ENCODE measurements around the gene ACBD6.

ACBD6 gene

DNA sequence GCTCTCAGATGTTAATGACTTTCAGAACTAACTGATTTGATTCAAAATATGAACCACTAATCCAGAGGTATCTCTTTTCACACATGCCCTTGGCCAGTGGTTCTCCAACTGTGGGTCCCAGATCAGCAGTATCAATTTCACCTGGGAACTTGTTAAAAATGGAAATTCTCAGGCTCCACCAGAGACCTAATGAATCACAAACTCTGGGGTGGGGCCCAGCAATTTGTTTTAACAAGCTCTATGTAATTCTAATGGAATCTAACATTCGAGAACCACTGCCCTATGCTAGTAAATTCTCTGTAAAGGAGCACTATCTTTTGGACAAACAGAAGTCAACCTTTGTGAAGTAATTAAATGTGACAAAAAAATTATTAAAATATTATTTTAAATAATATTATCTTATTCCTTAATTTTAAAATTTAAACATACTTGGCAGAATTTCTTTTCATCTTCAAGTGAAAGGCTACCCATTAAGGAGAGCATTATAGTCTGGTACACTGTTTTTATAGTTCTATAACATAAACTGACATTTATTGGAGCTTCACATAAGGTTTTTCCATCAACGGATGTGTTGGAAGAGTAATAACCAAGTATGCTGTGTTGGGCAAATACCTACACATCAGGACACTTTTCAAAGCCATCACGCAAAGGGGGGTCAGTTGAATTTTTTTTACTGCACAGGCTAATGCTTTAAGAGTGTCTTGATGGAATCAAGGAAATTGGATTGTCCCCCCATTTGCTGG lies 141.9 kb downstream of the ACBD6 start:
- Histone ChIP-seq H3K27ac (ENCODE audit: low read length) (no peak overlapping the region), H3K4me1 (ENCODE audit: control insufficient read depth in 1 of 2, insufficient read depth in 2 of 2, low read length in 2 of 2) (peaks cover 0 to 8% of the 10 kb centered on the region in 2 donors), H3K4me3 (ENCODE audit: low read depth in 1 of 2, low read length in 2 of 2) (no peak overlapping the region), H3K27me3 (ENCODE audit: low read depth, low read length) (no peaks in the 10 kb centered on the region), H3K9me3 (ENCODE audit: control insufficient read depth in 1 of 2, low read length in 2 of 2) (no peaks in the 10 kb centered on the region), H3K36me3 (ENCODE audit: control insufficient read depth in 1 of 2, insufficient read depth in 2 of 2, low read length in 2 of 2) (no peaks in the 10 kb centered on the region)

DNA sequence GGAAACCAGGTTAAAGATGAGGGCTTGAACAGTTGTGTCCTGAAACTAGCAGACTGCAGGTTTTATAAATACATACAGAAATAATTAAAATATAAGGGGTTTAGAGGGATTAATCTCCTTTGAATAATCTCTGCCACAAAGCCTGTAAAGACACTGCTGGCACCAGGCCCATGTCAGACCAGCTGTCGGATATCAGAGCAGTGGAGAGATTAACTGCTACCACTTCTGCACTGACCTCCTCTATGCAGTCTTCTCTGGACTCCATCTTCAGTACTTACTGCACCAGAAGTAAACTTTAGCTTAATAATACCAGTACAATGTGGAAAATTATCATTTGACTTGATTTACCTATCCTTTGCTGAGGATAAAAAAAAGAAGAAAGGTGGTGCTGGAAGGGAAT lies 143.7 kb downstream of the ACBD6 start:
- H3K27ac ChIP-seq (ENCODE audit: low read length) = no peak overlapping the region
- H3K4me1 ChIP-seq (ENCODE audit: control insufficient read depth in 1 of 2, insufficient read depth in 2 of 2, low read length in 2 of 2) = peaks cover 0 to 8% of the 10 kb centered on the region in 2 donors
- no peaks in the 10 kb centered on the region for H3K27me3 ChIP-seq (ENCODE audit: low read depth, low read length)
- H3K36me3 ChIP-seq (ENCODE audit: control insufficient read depth in 1 of 2, insufficient read depth in 2 of 2, low read length in 2 of 2) = no peaks in the 10 kb centered on the region
- no peaks in the 10 kb centered on the region for H3K9me3 ChIP-seq (ENCODE audit: control insufficient read depth in 1 of 2, low read length in 2 of 2)
- no peak overlapping the region for H3K4me3 ChIP-seq (ENCODE audit: low read depth in 1 of 2, low read length in 2 of 2)

DNA sequence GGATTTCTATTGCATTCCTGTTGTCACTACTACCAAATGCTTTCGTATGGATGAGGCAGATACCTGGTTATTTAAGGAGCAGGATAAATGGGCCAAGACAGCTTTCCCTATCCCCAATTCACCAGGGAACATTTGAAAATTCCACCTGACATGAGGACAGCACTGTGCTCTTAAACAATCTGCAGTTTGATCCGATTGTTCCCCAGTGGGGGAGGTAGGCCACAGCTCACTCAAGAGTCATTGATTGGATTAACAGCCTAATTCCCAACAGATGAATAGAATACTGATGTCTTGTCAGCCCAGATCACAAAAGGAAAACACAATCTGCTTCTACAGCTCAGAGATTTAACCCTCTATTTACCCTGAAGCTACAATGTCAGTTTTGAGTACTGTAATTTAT lies 148.4 kb downstream of the ACBD6 start:
- Histone ChIP-seq H3K4me1 (ENCODE audit: control insufficient read depth in 1 of 2, insufficient read depth in 2 of 2, low read length in 2 of 2) (peaks cover 0 to 5% of the 10 kb centered on the region in 2 donors), H3K4me3 (ENCODE audit: low read depth in 1 of 2, low read length in 2 of 2) (no peak overlapping the region), H3K27ac (ENCODE audit: low read length) (no peak overlapping the region), H3K9me3 (ENCODE audit: control insufficient read depth in 1 of 2, low read length in 2 of 2) (no peaks in the 10 kb centered on the region), H3K27me3 (ENCODE audit: low read depth, low read length) (no peaks in the 10 kb centered on the region), H3K36me3 (ENCODE audit: control insufficient read depth in 1 of 2, insufficient read depth in 2 of 2, low read length in 2 of 2) (no peaks in the 10 kb centered on the region)

DNA sequence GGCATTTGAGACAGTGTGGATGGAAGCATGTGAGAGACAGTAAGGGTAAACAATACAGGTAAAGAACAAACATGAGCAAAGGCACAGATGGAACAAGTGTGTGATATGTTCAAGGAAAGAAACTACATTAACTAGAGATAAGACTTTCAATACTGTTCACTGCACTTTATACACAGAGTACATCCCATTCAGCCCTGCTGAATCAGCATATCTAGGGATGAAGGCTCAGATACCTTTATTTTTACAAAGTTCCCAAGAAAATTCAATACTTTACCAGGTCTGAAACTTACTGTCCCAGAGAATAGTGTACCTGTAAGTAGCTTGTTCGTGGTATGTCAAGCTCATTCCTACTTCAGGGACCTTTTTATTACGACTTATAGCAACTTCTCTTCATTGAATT lies 149.8 kb downstream of the ACBD6 start:
- H3K27ac ChIP-seq (ENCODE audit: low read length) = no peak overlapping the region

DNA sequence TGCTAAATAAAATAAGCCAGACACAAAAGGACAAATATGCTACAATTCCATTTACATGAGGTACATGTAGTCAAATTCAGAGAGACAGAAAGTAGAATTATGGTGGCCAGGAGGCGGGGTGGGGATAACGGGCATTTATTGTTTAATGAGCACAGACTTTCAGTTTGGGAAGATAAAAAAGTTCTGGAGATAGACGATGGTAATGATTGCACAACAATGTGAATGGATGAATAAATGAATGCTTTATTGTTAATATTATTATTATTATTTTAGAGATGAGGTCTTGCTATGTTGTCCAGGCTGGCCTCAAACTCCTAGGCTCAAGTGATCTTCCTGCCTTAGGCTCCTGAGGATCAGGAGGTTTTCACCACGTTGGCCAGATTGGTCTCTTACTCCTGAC lies 150.4 kb downstream of the ACBD6 start:
- H3K4me1 ChIP-seq (ENCODE audit: control insufficient read depth in 1 of 2, insufficient read depth in 2 of 2, low read length in 2 of 2) = no peaks in the 10 kb centered on the region
- no peaks in the 10 kb centered on the region for H3K9me3 ChIP-seq (ENCODE audit: control insufficient read depth in 1 of 2, low read length in 2 of 2)
- H3K27me3 ChIP-seq (ENCODE audit: low read depth, low read length) = no peaks in the 10 kb centered on the region
- no peak overlapping the region for H3K27ac ChIP-seq (ENCODE audit: low read length)
- no peak overlapping the region for H3K4me3 ChIP-seq (ENCODE audit: low read depth in 1 of 2, low read length in 2 of 2)
- H3K36me3 ChIP-seq (ENCODE audit: control insufficient read depth in 1 of 2, insufficient read depth in 2 of 2, low read length in 2 of 2) = no peaks in the 10 kb centered on the region

More for the DNA sequence above, 149.8 kb downstream of the ACBD6 start:
- Histone ChIP-seq H3K4me1 (ENCODE audit: control insufficient read depth in 1 of 2, insufficient read depth in 2 of 2, low read length in 2 of 2) (no peaks in the 10 kb centered on the region), H3K36me3 (ENCODE audit: control insufficient read depth in 1 of 2, insufficient read depth in 2 of 2, low read length in 2 of 2) (no peaks in the 10 kb centered on the region), H3K9me3 (ENCODE audit: control insufficient read depth in 1 of 2, low read length in 2 of 2) (no peaks in the 10 kb centered on the region), H3K4me3 (ENCODE audit: low read depth in 1 of 2, low read length in 2 of 2) (no peak overlapping the region), H3K27me3 (ENCODE audit: low read depth, low read length) (no peaks in the 10 kb centered on the region)

DNA sequence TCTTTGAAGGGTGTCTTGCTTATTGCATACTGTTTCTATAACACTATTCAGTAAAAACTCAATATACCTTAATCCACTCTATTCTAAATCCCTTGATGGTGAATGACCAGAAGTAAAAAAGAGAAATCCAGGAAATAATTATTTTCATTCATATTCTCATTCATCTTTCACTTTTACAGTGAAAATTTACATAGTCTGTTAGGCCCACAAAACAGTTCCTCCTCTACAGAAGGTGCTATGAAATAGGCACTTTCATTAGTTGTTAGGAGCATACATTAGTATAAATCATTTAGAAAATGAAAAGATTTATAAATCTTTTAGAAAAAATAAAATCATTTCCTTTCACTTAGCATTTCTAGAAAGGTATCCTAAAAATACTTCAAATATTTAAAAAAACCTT lies 157.2 kb downstream of the ACBD6 start:
- Histone ChIP-seq H3K9me3 (ENCODE audit: control insufficient read depth in 1 of 2, low read length in 2 of 2) (no peaks in the 10 kb centered on the region), H3K27me3 (ENCODE audit: low read depth, low read length) (no peaks in the 10 kb centered on the region), H3K4me1 (ENCODE audit: control insufficient read depth in 1 of 2, insufficient read depth in 2 of 2, low read length in 2 of 2) (peaks cover 0 to 14% of the 10 kb centered on the region in 2 donors), H3K36me3 (ENCODE audit: control insufficient read depth in 1 of 2, insufficient read depth in 2 of 2, low read length in 2 of 2) (no peaks in the 10 kb centered on the region), H3K4me3 (ENCODE audit: low read depth in 1 of 2, low read length in 2 of 2) (no peak overlapping the region), H3K27ac (ENCODE audit: low read length) (no peak overlapping the region)

DNA sequence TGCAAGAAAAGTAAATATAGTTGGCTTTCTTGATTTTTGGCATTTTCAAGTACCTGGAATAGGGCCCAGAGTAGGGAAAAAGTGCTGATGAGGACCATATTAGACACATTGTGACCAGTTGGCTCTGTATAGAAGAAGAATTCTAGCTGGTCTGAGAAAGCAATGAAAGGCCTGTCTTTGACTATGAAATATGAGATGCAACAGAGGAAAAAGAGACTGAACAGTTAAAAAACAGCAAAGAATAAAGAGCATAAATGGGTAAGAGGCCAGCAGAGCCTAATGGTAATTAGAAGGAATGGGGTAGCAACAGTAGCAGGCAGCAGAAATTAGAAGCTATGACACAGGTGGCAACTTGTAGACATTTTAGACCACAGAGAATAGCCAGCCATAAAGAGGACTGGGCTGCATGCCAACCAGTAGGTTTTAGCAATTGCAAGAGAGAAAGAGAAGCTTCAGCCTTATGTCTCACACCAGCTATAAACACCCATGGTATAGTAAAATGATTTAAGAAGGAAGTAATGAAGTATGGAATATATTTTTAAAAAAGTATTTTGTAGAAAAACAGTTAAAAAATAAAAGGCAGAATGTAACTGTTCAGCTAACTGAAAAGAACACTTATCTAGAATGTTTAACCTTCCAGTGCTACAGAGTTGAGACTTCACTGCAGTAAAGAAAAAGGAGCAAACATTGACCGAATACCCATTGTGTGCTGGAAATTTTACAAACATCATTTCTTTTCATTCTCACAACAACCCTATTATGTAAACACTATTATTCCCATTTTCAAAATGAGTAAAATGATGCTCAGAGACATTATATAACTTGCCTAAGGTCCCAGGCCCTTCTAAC lies 158.2 kb downstream of the ACBD6 start:
- H3K4me1 ChIP-seq (ENCODE audit: control insufficient read depth in 1 of 2, insufficient read depth in 2 of 2, low read length in 2 of 2) = peaks cover 0 to 14% of the 10 kb centered on the region in 2 donors
- no peak overlapping the region for H3K27ac ChIP-seq (ENCODE audit: low read length)
- H3K4me3 ChIP-seq (ENCODE audit: low read depth in 1 of 2, low read length in 2 of 2) = no peak overlapping the region
- no peaks in the 10 kb centered on the region for H3K9me3 ChIP-seq (ENCODE audit: control insufficient read depth in 1 of 2, low read length in 2 of 2)
- H3K27me3 ChIP-seq (ENCODE audit: low read depth, low read length) = no peaks in the 10 kb centered on the region
- H3K36me3 ChIP-seq (ENCODE audit: control insufficient read depth in 1 of 2, insufficient read depth in 2 of 2, low read length in 2 of 2) = no peaks in the 10 kb centered on the region

DNA sequence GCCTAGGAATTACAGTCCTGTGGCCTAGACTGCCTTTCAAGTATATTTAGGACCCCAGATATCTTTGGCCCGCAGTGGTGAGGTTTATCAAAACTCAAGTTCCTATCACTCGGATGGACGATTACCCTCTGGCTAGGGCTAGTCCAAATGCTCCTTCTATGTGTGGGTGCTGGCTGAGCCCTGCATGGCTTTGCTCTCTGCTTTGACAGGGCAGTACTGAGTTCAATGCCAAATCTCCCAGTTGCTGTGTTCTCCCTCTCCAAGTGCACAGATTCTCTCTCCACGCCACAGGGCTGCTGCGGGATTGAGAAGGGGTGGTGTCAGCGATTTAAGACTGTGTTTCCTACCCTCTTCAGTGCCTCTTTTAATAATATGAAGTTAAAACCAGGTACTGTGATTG lies 175.3 kb downstream of the ACBD6 start:
- Histone ChIP-seq H3K27me3 (ENCODE audit: low read depth, low read length) (no peaks in the 10 kb centered on the region), H3K9me3 (ENCODE audit: control insufficient read depth in 1 of 2, low read length in 2 of 2) (no peaks in the 10 kb centered on the region), H3K36me3 (ENCODE audit: control insufficient read depth in 1 of 2, insufficient read depth in 2 of 2, low read length in 2 of 2) (no peaks in the 10 kb centered on the region), H3K27ac (ENCODE audit: low read length) (no peak overlapping the region), H3K4me3 (ENCODE audit: low read depth in 1 of 2, low read length in 2 of 2) (no peak overlapping the region), H3K4me1 (ENCODE audit: control insufficient read depth in 1 of 2, insufficient read depth in 2 of 2, low read length in 2 of 2) (no peaks in the 10 kb centered on the region)

DNA sequence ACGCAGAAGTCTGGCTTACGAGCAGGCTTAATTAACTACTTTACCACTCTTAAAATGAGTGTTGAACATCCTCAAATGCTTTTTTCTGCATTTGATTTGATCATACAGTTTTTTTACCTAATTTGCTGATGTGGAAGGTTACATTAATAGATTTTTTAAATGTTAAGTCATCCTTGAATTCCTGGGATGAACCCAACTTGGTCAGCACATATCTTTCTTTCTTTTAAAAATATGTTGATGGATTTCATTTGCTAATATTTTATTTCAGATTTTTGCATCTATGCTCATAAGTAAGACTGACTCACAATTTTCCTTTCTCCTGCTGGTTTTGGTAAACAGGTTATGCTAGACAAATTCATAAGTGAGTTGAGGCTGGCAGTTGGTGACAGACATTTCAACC lies 189.5 kb downstream of the ACBD6 start:
- Histone ChIP-seq H3K4me1 (ENCODE audit: control insufficient read depth in 1 of 2, insufficient read depth in 2 of 2, low read length in 2 of 2) (no peaks in the 10 kb centered on the region), H3K9me3 (ENCODE audit: control insufficient read depth in 1 of 2, low read length in 2 of 2) (no peaks in the 10 kb centered on the region), H3K27me3 (ENCODE audit: low read depth, low read length) (no peaks in the 10 kb centered on the region), H3K4me3 (ENCODE audit: low read depth in 1 of 2, low read length in 2 of 2) (no peak overlapping the region), H3K27ac (ENCODE audit: low read length) (no peak overlapping the region), H3K36me3 (ENCODE audit: control insufficient read depth in 1 of 2, insufficient read depth in 2 of 2, low read length in 2 of 2) (peaks cover 0 to 6% of the 10 kb centered on the region in 2 donors)

DNA sequence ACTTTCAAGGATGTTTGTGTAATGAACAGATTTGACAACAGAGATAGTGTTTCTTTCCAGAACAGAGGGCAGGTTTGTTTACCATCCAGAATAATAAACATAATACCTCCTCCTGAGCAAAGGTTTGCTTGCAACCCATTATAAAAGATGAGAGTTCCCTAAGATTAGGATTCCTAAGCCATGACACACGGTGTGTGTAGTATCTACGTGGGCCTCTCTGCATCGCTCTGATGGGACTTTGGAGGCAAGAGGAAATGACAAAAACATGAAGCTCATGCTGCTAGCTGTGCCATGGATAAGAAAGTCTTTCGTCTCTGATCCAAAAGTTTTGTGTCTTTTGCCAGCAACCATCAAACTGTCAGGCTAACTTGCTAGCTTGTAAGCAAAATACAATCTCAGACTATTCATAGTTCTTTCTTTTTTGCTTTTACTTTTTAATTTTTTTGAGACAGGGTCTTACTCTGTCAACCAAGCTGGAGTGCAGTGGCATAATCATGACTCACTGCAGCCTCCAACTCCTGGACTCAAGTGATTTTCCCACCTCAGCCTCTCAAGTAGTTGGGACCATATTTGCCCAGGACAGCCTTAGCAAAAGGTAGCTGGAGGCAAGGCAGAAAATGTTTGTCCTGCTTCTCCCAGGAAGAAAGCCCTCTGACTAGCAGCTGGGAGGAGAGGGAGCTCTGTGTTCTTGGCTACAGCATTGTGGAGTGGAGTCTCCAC lies 191.2 kb downstream of the ACBD6 start:
- H3K9me3 ChIP-seq (ENCODE audit: control insufficient read depth in 1 of 2, low read length in 2 of 2) = no peaks in the 10 kb centered on the region
- no peak overlapping the region for H3K27ac ChIP-seq (ENCODE audit: low read length)
- H3K4me3 ChIP-seq (ENCODE audit: low read depth in 1 of 2, low read length in 2 of 2) = no peak overlapping the region
- H3K36me3 ChIP-seq (ENCODE audit: control insufficient read depth in 1 of 2, insufficient read depth in 2 of 2, low read length in 2 of 2) = peaks cover 0 to 6% of the 10 kb centered on the region in 2 donors
- no peaks in the 10 kb centered on the region for H3K27me3 ChIP-seq (ENCODE audit: low read depth, low read length)
- H3K4me1 ChIP-seq (ENCODE audit: control insufficient read depth in 1 of 2, insufficient read depth in 2 of 2, low read length in 2 of 2) = no peaks in the 10 kb centered on the region

DNA sequence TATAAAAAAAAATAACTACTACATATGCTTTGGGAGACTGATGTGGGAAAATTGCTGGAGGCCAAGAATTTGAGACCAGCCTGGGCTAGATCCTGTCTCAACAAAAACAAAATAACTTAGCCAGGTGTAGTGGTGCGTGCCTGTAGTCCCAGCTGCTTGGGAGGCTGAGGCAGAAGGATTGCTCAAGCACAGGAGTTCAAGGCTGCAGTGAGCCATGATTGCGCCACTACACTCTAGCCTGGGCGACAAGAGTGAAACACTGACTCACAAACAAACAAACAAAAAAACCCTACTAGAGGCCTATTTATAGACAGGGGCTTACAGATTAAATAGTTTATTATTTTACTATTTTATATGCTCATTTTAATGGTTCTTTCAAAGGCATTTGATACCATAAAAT lies 192.3 kb downstream of the ACBD6 start:
- no peaks in the 10 kb centered on the region for H3K27me3 ChIP-seq (ENCODE audit: low read depth, low read length)
- H3K9me3 ChIP-seq (ENCODE audit: control insufficient read depth in 1 of 2, low read length in 2 of 2) = no peaks in the 10 kb centered on the region
- H3K4me1 ChIP-seq (ENCODE audit: control insufficient read depth in 1 of 2, insufficient read depth in 2 of 2, low read length in 2 of 2) = no peaks in the 10 kb centered on the region
- H3K36me3 ChIP-seq (ENCODE audit: control insufficient read depth in 1 of 2, insufficient read depth in 2 of 2, low read length in 2 of 2) = peaks cover 0 to 6% of the 10 kb centered on the region in 2 donors
- no peak overlapping the region for H3K4me3 ChIP-seq (ENCODE audit: low read depth in 1 of 2, low read length in 2 of 2)
- H3K27ac ChIP-seq (ENCODE audit: low read length) = no peak overlapping the region
